PC-3 (cell line): ENCODE results near the gene SETDB1.

Experiments used
- EZH2 ChIP-seq: fragments of 300-600 bp; sonication (generic); IDR thresholded peaks from one replicate; pipeline ENCODE4 v1.6.1; 2017; ENCODE audit warnings: antibody characterized with exemption, mild to moderate bottlenecking, low read length; ENCODE audit not compliant: unreplicated experiment
- EZH2phosphoT487 ChIP-seq: fragments of 300-600 bp; sonication (generic); IDR thresholded peaks from 2 replicates; pipeline ENCODE4 v1.6.1; 2018; ENCODE audit warnings: mild to moderate bottlenecking, antibody characterized with exemption, low read length, borderline replicate concordance
- TF ChIP-seq, protein P1 (sequence below): fragments of 300-600 bp; sonication (generic); conservative IDR thresholded peaks from 2 replicates; pipeline ENCODE4 v1.5.1; 2017; ENCODE audit warnings: antibody characterized with exemption, low read depth, mild to moderate bottlenecking, low read length

- no peak for TF ChIP-seq EZH2phosphoT487
- TF ChIP-seq, protein P1, sequence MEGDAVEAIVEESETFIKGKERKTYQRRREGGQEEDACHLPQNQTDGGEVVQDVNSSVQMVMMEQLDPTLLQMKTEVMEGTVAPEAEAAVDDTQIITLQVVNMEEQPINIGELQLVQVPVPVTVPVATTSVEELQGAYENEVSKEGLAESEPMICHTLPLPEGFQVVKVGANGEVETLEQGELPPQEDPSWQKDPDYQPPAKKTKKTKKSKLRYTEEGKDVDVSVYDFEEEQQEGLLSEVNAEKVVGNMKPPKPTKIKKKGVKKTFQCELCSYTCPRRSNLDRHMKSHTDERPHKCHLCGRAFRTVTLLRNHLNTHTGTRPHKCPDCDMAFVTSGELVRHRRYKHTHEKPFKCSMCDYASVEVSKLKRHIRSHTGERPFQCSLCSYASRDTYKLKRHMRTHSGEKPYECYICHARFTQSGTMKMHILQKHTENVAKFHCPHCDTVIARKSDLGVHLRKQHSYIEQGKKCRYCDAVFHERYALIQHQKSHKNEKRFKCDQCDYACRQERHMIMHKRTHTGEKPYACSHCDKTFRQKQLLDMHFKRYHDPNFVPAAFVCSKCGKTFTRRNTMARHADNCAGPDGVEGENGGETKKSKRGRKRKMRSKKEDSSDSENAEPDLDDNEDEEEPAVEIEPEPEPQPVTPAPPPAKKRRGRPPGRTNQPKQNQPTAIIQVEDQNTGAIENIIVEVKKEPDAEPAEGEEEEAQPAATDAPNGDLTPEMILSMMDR: no peak
- TF ChIP-seq EZH2: no peak
These were observed 13.5 kb upstream of the SETDB1 start for GRCh38 chr1:150912623-150913022.
